IMR-90 (cell line): ENCODE results near the gene BLZF1. TPM values are rescaled to one million over a fixed set of nuclear protein-coding genes. Genes with fewer than 3 reads are reported as not detected.
"Not testable (repeated sequence)": the region's sequence is repeated elsewhere in the genome, so short reads cannot be mapped to it uniquely, and the experiment has no call there.

Experiments used
- ATAC-seq: fragments of 200-7000 bp; cut with Tn5 transposase; 2 replicates; pipeline ENCODE4 v1.9.1; 2020; ENCODE audit warnings: low read depth, mild to moderate bottlenecking, moderate library complexity
- BruUV-seq: library from RNA; stranded (reverse); fragments of 400-500 nt; replicated peaks from 2 replicates; lab custom pipeline; 2021; lab: Mats Ljungman, UMichigan
- CTCF ChIA-PET: fragments of 300-600 bp; formaldehyde crosslinking; extraction: SDS; loops from one replicate; lab custom pipeline; 2021; ENCODE audit warnings: antibody characterized with exemption; lab: Yijun Ruan, JAX
- POLR2A ChIA-PET: fragments of 300-600 bp; sonication (Branson Sonifier 250); formaldehyde crosslinking; loops from one replicate; lab custom pipeline; 2022; ENCODE audit warnings: antibody characterized with exemption; ENCODE audit not compliant: unreplicated experiment; lab: Charles Lee
- DNase-seq: peaks from one replicate; pipeline ENCODE4 v3.0.0; 2013
- H2AFZ ChIP-seq: replicated peaks from 2 replicates; pipeline ENCODE3; 2013; ENCODE audit warnings: low read length, mild to moderate bottlenecking; ENCODE audit not compliant: poor library complexity
- H2AK5ac ChIP-seq: 2 replicates; pipeline ENCODE4 v1.6.1; 2013; ENCODE audit warnings: low read depth, low read length, inconsistent platforms
- H2AK9ac ChIP-seq: replicated peaks from 2 replicates; pipeline ENCODE3; 2013; ENCODE audit warnings: mild to moderate bottlenecking, low read depth, low read length, moderate library complexity; ENCODE audit not compliant: poor library complexity
- H2BK120ac ChIP-seq: 2 replicates; pipeline ENCODE4 v1.6.1; 2013; ENCODE audit warnings: low read depth, low read length, inconsistent platforms
- H2BK15ac ChIP-seq: 3 replicates; pipeline ENCODE4 v1.6.1; 2013; ENCODE audit warnings: low read depth, low read length, inconsistent platforms
- H2BK20ac ChIP-seq: 2 replicates; pipeline ENCODE4 v1.6.1; 2013; ENCODE audit warnings: low read depth, mild to moderate bottlenecking, inconsistent platforms, low read length, moderate library complexity
- H2BK5ac ChIP-seq: 2 replicates; pipeline ENCODE4 v1.6.1; 2013; ENCODE audit warnings: mild to moderate bottlenecking, low read depth, low read length, inconsistent platforms; ENCODE audit not compliant: poor library complexity, severe bottlenecking
- H3K14ac ChIP-seq: replicated peaks from 2 replicates; pipeline ENCODE4 v1.6.1; 2013; ENCODE audit warnings: low read depth, low read length, inconsistent platforms
- H3K18ac ChIP-seq: 2 replicates; pipeline ENCODE4 v1.6.1; 2013; ENCODE audit warnings: low read depth, low read length, control low read depth
- H3K23ac ChIP-seq: 2 replicates; pipeline ENCODE4 v1.6.1; 2013; ENCODE audit warnings: low read depth, low read length, inconsistent platforms
- H3K27ac ChIP-seq: 2 replicates; pipeline ENCODE4 v1.5.1; 2013; ENCODE audit warnings: mild to moderate bottlenecking, control low read depth, low read length; ENCODE audit not compliant: insufficient read depth
- H3K27me3 ChIP-seq: 2 replicates; pipeline ENCODE4 v1.6.1; 2013; ENCODE audit warnings: low read length; ENCODE audit not compliant: control insufficient read depth, insufficient read depth
- H3K36me3 ChIP-seq: 2 replicates; pipeline ENCODE4 v1.6.1; 2013; ENCODE audit warnings: low read length, mixed read lengths; ENCODE audit not compliant: control insufficient read depth, insufficient read depth
- H3K4ac ChIP-seq: 2 replicates; pipeline ENCODE4 v1.6.1; 2013; ENCODE audit warnings: low read depth, low read length, inconsistent platforms
- H3K4me1 ChIP-seq: 2 replicates; pipeline ENCODE4 v1.6.1; 2013; ENCODE audit warnings: low read length, mixed read lengths; ENCODE audit not compliant: control insufficient read depth, insufficient read depth
- H3K4me2 ChIP-seq: 2 replicates; pipeline ENCODE4 v1.6.1; 2013; ENCODE audit warnings: low read depth, mild to moderate bottlenecking, control low read depth, low read length, moderate library complexity
- H3K4me3 ChIP-seq: 2 replicates; pipeline ENCODE4 v1.5.1; 2013; ENCODE audit warnings: low read depth, mild to moderate bottlenecking, control low read depth, low read length, moderate library complexity; ENCODE audit not compliant: insufficient read depth
- H3K56ac ChIP-seq: 2 replicates; pipeline ENCODE4 v1.6.1; 2013; ENCODE audit warnings: low read length, inconsistent platforms; ENCODE audit not compliant: insufficient read depth; ENCODE audit errors: extremely low read depth
- H3K79me1 ChIP-seq, 2 experiments: 2 replicates each; pipeline ENCODE4 v1.6.1; 2013; ENCODE audit warnings: low read length in 2 of 2, inconsistent platforms in 1 of 2, low read depth in 1 of 2
- H3K9ac ChIP-seq: 2 replicates; pipeline ENCODE4 v1.6.1; 2013; ENCODE audit warnings: low read depth, low read length, control low read depth
- H3K9me1 ChIP-seq: 2 replicates; pipeline ENCODE4 v1.6.1; 2013; ENCODE audit warnings: low read length, inconsistent platforms; ENCODE audit not compliant: insufficient read depth
- H3K9me3 ChIP-seq: 2 replicates; pipeline ENCODE4 v1.6.1; 2013; ENCODE audit warnings: low read length; ENCODE audit not compliant: control insufficient read depth, insufficient read depth
- H4K20me1 ChIP-seq: 2 replicates; pipeline ENCODE4 v1.6.1; 2013; ENCODE audit warnings: low read length, inconsistent platforms; ENCODE audit not compliant: insufficient read depth
- H4K5ac ChIP-seq: 2 replicates; pipeline ENCODE4 v1.6.1; 2013; ENCODE audit warnings: mild to moderate bottlenecking, low read depth, low read length, control low read depth
- H4K8ac ChIP-seq, 2 experiments: 2 replicates each; pipeline ENCODE4 v1.6.1; 2013; ENCODE audit warnings: low read depth in 2 of 2, low read length in 2 of 2, control low read depth in 1 of 2, inconsistent platforms in 1 of 2
- H4K91ac ChIP-seq: 2 replicates; pipeline ENCODE4 v1.6.1; 2013; ENCODE audit warnings: low read depth, low read length, inconsistent platforms; ENCODE audit not compliant: insufficient read depth
- WGBS, 2 experiments: methylation state at CpG; one replicate each; pipeline versions ENCODE4 v1.1.5 to v1.1.7; 2013; ENCODE audit warnings: missing lambda C conversion rate in 2 of 2; ENCODE audit not compliant: insufficient read length in 1 of 2; ENCODE audit errors: extremely low coverage in 2 of 2; 5-methylcytosine and 5-hydroxymethylcytosine counted together
- dilution Hi-C: fragments of 300-500 bp; cut with HindIII; formaldehyde crosslinking; loops from one replicate; pipeline ENCODE4 v1.14.3; 2018; ENCODE audit warnings: low sequenced_read_pairs; ENCODE audit not compliant: unreplicated experiment
- in situ Hi-C: fragments of 300-500 bp; cut with MboI; formaldehyde crosslinking; loops from 3 replicates; pipeline ENCODE4 v1.14.3; 2019; ENCODE audit warnings: low sequenced_read_pairs, inconsistent platforms, mixed read lengths
- intact Hi-C: fragments of 100-400 bp; cut with micrococcal nuclease; formaldehyde crosslinking; loops from 2 replicates; pipeline ENCODE4 v1.10.0; 2022
- polyA plus RNA-seq, 3 experiments: library from polyadenylated mRNA; depleted of rRNA; stranded (reverse); fragments of >200 nt; gene quantifications; 2 replicates each; pipeline ENCODE4 v1.2.3, GENCODE V29; 2012; ENCODE audit warnings: low replicate concordance in 1 of 3
- total RNA-seq: library from RNA; depleted of rRNA; stranded (reverse); fragments of >200 nt; gene quantifications from 2 replicates; pipeline ENCODE4 v1.2.3, GENCODE V29; 2012

The BLZF1 gene
- total and polyA plus RNA-seq, 2 of the 4 experiments (the other 2 are of a cell fraction), result 14.2 to 24.2 TPM

DNA sequence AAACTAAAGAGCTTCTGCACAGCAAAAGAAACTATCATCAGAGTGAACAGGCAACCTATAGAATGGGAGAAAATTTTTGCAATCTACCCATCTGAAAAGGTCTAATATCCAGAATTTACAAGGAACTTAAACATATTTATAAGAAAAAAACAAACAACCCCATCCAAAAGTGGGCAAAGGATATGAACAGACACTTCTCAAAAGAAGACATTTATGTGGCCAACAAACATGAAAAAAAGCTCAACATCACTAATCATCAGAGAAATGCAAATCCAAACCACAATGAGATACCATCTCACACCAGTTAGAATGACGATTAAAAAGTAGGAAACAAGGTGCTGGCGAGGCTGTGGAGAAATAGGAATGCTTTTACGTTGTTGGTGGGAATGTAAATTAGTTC is 33.3 kb upstream of the BLZF1 start:
- dilution Hi-C loops, H2BK15ac ChIP-seq, H2BK120ac ChIP-seq, H4K91ac ChIP-seq, H3K23ac ChIP-seq, H3K56ac ChIP-seq, H3K4me2 ChIP-seq, H3K14ac ChIP-seq, H4K8ac ChIP-seq, H3K4ac ChIP-seq, H3K79me1 ChIP-seq, H3K4me3 ChIP-seq, H3K9ac ChIP-seq, H3K27ac ChIP-seq, H3K9me1 ChIP-seq, CTCF ChIA-PET, POLR2A ChIA-PET, in situ Hi-C loops, H3K27me3 ChIP-seq, H3K4me1 ChIP-seq, ATAC-seq, H3K36me3 ChIP-seq, intact Hi-C loops, H2AK5ac ChIP-seq, H2BK5ac ChIP-seq, H3K9me3 ChIP-seq, DNase-seq, H2AK9ac ChIP-seq, H2AFZ ChIP-seq, BruUV-seq, H4K5ac ChIP-seq, H4K20me1 ChIP-seq, H3K18ac ChIP-seq, H2BK20ac ChIP-seq: not testable (repeated sequence)
- no CpG with 5 or more reads among the region's 3 CpGs for WGBS, 2 experiments

- H4K5ac ChIP-seq, H3K27ac ChIP-seq, H3K4me2 ChIP-seq, H3K23ac ChIP-seq, in situ Hi-C loops, H3K4me3 ChIP-seq, H2BK5ac ChIP-seq, H4K8ac ChIP-seq, H3K9me3 ChIP-seq, H2BK120ac ChIP-seq, H4K20me1 ChIP-seq, H3K14ac ChIP-seq, ATAC-seq, CTCF ChIA-PET, intact Hi-C loops, H3K4ac ChIP-seq, H2AK5ac ChIP-seq, H4K91ac ChIP-seq, H3K36me3 ChIP-seq, H3K56ac ChIP-seq, H2BK20ac ChIP-seq, H3K27me3 ChIP-seq, H3K9me1 ChIP-seq, dilution Hi-C loops, BruUV-seq, H2AK9ac ChIP-seq, H2BK15ac ChIP-seq, POLR2A ChIA-PET, DNase-seq, H3K18ac ChIP-seq, H3K79me1 ChIP-seq, H3K4me1 ChIP-seq, H3K9ac ChIP-seq, H2AFZ ChIP-seq: not testable (repeated sequence)
- WGBS, 2 experiments, result 97% methylated on average over 13 of the region's 35 CpGs; no CpG with 5 or more reads in 1 of the 2 experiments
These were observed 30.9 kb upstream of the BLZF1 start for GRCh38 chr1:169336947-169337715.
